Left forelimb (tissue), 1 donor: ENCODE measurements around the gene COPG2.

Source experiments
- DNase-seq: peaks from one replicate; pipeline ENCODE4 v3.0.0-alpha.2; 2018; ENCODE audit warnings: low spot score

The COPG2 gene

GRCh38 chr7:130500463-130500862 is 168.1 kb downstream of the COPG2 start:
- peak; percentile 58 for DNase-seq

GRCh38 chr7:130494431-130494858 is 174.1 kb downstream of the COPG2 start:
- no peak for DNase-seq

- DNase-seq, result no peak
Observed at GRCh38 chr7:130493275-130493873, 175.2 kb downstream of the COPG2 start.

GRCh38 chr7:130492523-130493274 is 175.8 kb downstream of the COPG2 start:
- no peak for DNase-seq

- DNase-seq, result peak; percentile 83
Observed at GRCh38 chr7:130491841-130492522, 176.6 kb downstream of the COPG2 start, which contains the start of gene MEST. Gene MEST (plus strand): TSS chr7:130492085. CDS start chr7:130492314, 229 bp downstream.

GRCh38 chr7:130490888-130491804 is 177.4 kb downstream of the COPG2 start:
- peak; percentile 82 for DNase-seq

- DNase-seq, result peak; percentile 67
Observed at GRCh38 chr7:130490311-130490791, 178.2 kb downstream of the COPG2 start.

GRCh38 chr7:130489140-130489983 is 179.2 kb downstream of the COPG2 start:
- DNase-seq, result peak; percentile 66

- no peak for DNase-seq
Observed at GRCh38 chr7:130488392-130489139, 180.0 kb downstream of the COPG2 start.

- no peak for DNase-seq
Observed at GRCh38 chr7:130486954-130487436, 181.6 kb downstream of the COPG2 start.

- no peak for DNase-seq
Observed at GRCh38 chr7:130486114-130486953, 182.2 kb downstream of the COPG2 start.

GRCh38 chr7:130485734-130486113 is 182.8 kb downstream of the COPG2 start:
- DNase-seq, result no peak

GRCh38 chr7:130483031-130483430 is 185.5 kb downstream of the COPG2 start:
- no peak for DNase-seq

GRCh38 chr7:130481898-130482297 is 186.7 kb downstream of the COPG2 start:
- no peak for DNase-seq

- DNase-seq, result no peak
Observed at GRCh38 chr7:130479716-130480400, 188.7 kb downstream of the COPG2 start.

GRCh38 chr7:130478991-130479390 is 189.6 kb downstream of the COPG2 start:
- no peak for DNase-seq

- DNase-seq, result no peak
Observed at GRCh38 chr7:130476297-130477150, 192.0 kb downstream of the COPG2 start.
